ENCODE data around the gene KRIT1. TPM values are rescaled to one million over a fixed set of nuclear protein-coding genes. Genes with fewer than 3 reads are reported as not detected.

The KRIT1 gene
- total and polyA plus RNA-seq, 2 of the 13 experiments (the other 11 are each of a cell fraction or from before 2014, with no cell fraction given) = 29.4 to 37.7 TPM

GRCh38 chr7:92275327-92275726 is 29.6 kb upstream of the KRIT1 start (continued):
- no peak for TF ChIP-seq AHDC1 (CRISPR knock-in tag; IDR thresholded peaks at IDR 0.05; ENCODE audit: borderline replicate concordance)
- peak; percentile 44; the same call in 1 of the 2 replicates for TF ChIP-seq CEBPB (IDR thresholded peaks at IDR 0.05; ENCODE audit: borderline replicate concordance, low read depth, low read length)
- TF ChIP-seq POLR2AphosphoS5 (IDR thresholded peaks at IDR 0.05; ENCODE audit: low read depth, low read length) = no peak

DNA sequence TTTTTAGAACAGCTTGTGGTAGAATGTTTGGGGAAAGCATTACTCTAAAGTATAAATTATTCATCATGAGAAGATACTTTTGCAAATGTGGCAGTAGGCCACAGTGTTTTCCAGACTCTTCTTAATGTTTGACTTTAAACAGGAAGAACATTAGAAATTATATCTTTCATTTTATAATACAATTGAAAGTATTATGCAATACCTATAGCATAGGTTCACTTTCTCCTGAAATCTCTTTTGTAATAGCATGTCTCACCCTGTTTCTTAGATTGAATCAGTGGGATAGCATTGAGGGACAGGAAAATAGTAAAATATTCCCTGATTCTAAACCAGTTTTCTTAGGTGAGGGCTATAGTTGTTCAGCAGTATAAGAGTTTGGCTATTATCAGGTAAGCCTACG is 23.2 kb upstream of the KRIT1 start:
- DNase-seq (ENCODE audit: low spot score) (no peak), FAIRE-seq (no peak), ATAC-seq (no peak)
- H3K9ac ChIP-seq (ENCODE audit: insufficient read depth, low read depth, low read length) = no peak overlapping the region
- no peaks in the 10 kb centered on the region for H4K20me1 ChIP-seq (ENCODE audit: insufficient read depth, low read length)
- no TSS peak for BruUV-seq (replicated peaks)
- intact Hi-C loops (cut with micrococcal nuclease; ENCODE audit: unreplicated experiment) = no loop called here
- no peaks in the 10 kb centered on the region for H3K36me3 ChIP-seq (replicated peaks in 1 of 2; ENCODE audit: control insufficient read depth in 1 of 2, insufficient read depth in 2 of 2, low read length in 2 of 2)
- H3K27me3 ChIP-seq (ENCODE audit: control insufficient read depth in 1 of 2, insufficient read depth in 2 of 2, low read length in 2 of 2) = no peaks in the 10 kb centered on the region
- no peak overlapping the region for H3K4me2 ChIP-seq (ENCODE audit: low read depth, low read length)
- WGBS (ENCODE audit: low lambda C conversion rate) = 97% methylated on average over 1 of the region's 1 CpG
- no peak overlapping the region for H3K27ac ChIP-seq (ENCODE audit: extremely low read length, insufficient read depth, low read length)
- peaks cover under 1% of the 10 kb centered on the region; the same call in 1 of the 2 replicates for H3K9me3 ChIP-seq (ENCODE audit: low read length)
- TF ChIP-seq ZNF652 (CRISPR knock-in tag; IDR thresholded peaks at IDR 0.05; ENCODE audit: borderline replicate concordance, low read depth) = no peak
- peak; percentile 49; the same call in 1 of the 2 replicates for TF ChIP-seq CEBPB (IDR thresholded peaks at IDR 0.05; ENCODE audit: borderline replicate concordance, low read depth, low read length)
- ChIA-PET CTCF (ENCODE audit: low intra/inter-chr PET ratio, low total read pairs) (no interaction called here), POLR2A (no interaction called here)
- no peaks in the 10 kb centered on the region for H3K4me1 ChIP-seq (ENCODE audit: insufficient read depth, low read length)
- H3K4me3 ChIP-seq (replicated peaks in 1 of 3; ENCODE audit: insufficient read depth in 1 of 3, low read depth in 2 of 3, low read length in 3 of 3) = no peak overlapping the region
- H2AFZ ChIP-seq (ENCODE audit: low read length) = no peak overlapping the region
- H3K79me2 ChIP-seq (ENCODE audit: insufficient read depth, low read length) = peaks cover 22% of the 10 kb centered on the region
- in situ Hi-C loops (cut with HindIII; ENCODE audit: extremely low pct_ligation_motif_present, low pct_unique_long_range_greater_than_20kb) = no loop called here
